HCT116 (cell line): ENCODE results near the gene SVIL. TPM values are rescaled to one million over a fixed set of nuclear protein-coding genes. Genes with fewer than 3 reads are reported as not detected.

Experiments used
- ATAC-seq: fragments of 200-7000 bp; cut with Tn5 transposase; 2 replicates; pipeline ENCODE4 v1.9.1; 2020; ENCODE audit warnings: mild to moderate bottlenecking, moderate library complexity
- BruUV-seq: library from RNA; stranded (reverse); fragments of 400-500 nt; replicated peaks from 2 replicates; lab custom pipeline; 2021; lab: Mats Ljungman, UMichigan
- CTCF ChIA-PET: fragments of 300-600 bp; sonication (Branson Sonifier 250); formaldehyde crosslinking; loops from one replicate; lab custom pipeline; 2021; ENCODE audit warnings: antibody characterized with exemption; lab: Charles Lee
- POLR2A ChIA-PET: fragments of 300-600, 350-600 bp; sonication (Branson Sonifier 250); formaldehyde crosslinking; loops from one replicate; lab custom pipeline; 2021; ENCODE audit warnings: antibody characterized with exemption; lab: Charles Lee
- RAD21 ChIA-PET, 2 experiments: fragments of 300-600 bp; sonication (Branson Sonifier 250); formaldehyde crosslinking; loops; one replicate each; lab custom pipeline; 2023; ENCODE audit warnings: low total read pairs in 2 of 2; ENCODE audit not compliant: uncharacterized antibody in 2 of 2, unreplicated experiment in 2 of 2, low non-redundant PET in 1 of 2; lab: Charles Lee
- DNase-seq: peaks from one replicate; pipeline ENCODE4 v3.0.0-alpha.2; 2010; ENCODE audit warnings: low read depth, low spot score
- H2AFZ ChIP-seq: fragments of 200-600 bp; shearing (Covaris generic), sonication (generic); 2 replicates; pipeline ENCODE4 v1.6.1; 2017; ENCODE audit warnings: low read depth, mixed run types, mixed read lengths, antibody characterized with exemption, low read length; ENCODE audit not compliant: poor library complexity, severe bottlenecking
- H3K27ac ChIP-seq: 2 replicates; pipeline ENCODE4 v1.5.1; 2012; ENCODE audit warnings: low read depth, low read length
- H3K27me3 ChIP-seq: fragments of 200-600 bp; sonication (generic); 2 replicates; pipeline ENCODE4 v1.6.1; 2016; ENCODE audit warnings: mixed run types, low read length, mixed read lengths; ENCODE audit not compliant: insufficient read depth
- H3K36me3 ChIP-seq, 2 experiments: fragments of 200-500 bp in 1 of 2; fragments of 200-600 bp in 1 of 2; sonication (Bioruptor generic) in 1 of 2; sonication (generic) in 1 of 2; 2 replicates each; pipeline versions ENCODE4 v1.5.1 to v1.6.1; 2014 to 2016; ENCODE audit warnings: low read length in 2 of 2, inconsistent platforms in 1 of 2, mixed read lengths in 1 of 2, mixed run types in 1 of 2; ENCODE audit not compliant: insufficient read depth in 2 of 2, control insufficient read depth in 1 of 2
- H3K4me1 ChIP-seq, 2 experiments: fragments of 200-600 bp in 1 of 2; sonication (generic) in 1 of 2; 2 replicates each; pipeline versions ENCODE4 v1.5.1 to v1.6.1; 2012 to 2017; ENCODE audit warnings: low read length in 2 of 2, inconsistent platforms in 1 of 2, mild to moderate bottlenecking in 1 of 2, mixed read lengths in 1 of 2, mixed run types in 1 of 2, moderate library complexity in 1 of 2; ENCODE audit not compliant: insufficient read depth in 2 of 2, control insufficient read depth in 1 of 2
- H3K4me2 ChIP-seq: fragments of 200-600 bp; sonication (generic); 2 replicates; pipeline ENCODE4 v1.6.1; 2017; ENCODE audit warnings: mixed run types, low read length, mixed read lengths
- H3K4me3 ChIP-seq, 2 experiments: fragments of 200-600 bp in 1 of 2; sonication (generic) in 1 of 2; replicated peaks in 1 of 2; 2 replicates each; pipeline ENCODE4 v1.5.1; 2011 to 2016; ENCODE audit warnings: low read length in 2 of 2, control low read depth in 1 of 2, low read depth in 1 of 2, mild to moderate bottlenecking in 1 of 2, mixed read lengths in 1 of 2, mixed run types in 1 of 2
- H3K79me2 ChIP-seq: fragments of 200-600 bp; sonication (generic); 2 replicates; pipeline ENCODE4 v1.6.1; 2017; ENCODE audit warnings: mild to moderate bottlenecking, mixed run types, low read length, moderate library complexity, mixed read lengths; ENCODE audit not compliant: insufficient read depth
- H3K9ac ChIP-seq: fragments of 200-600 bp; sonication (generic); 2 replicates; pipeline ENCODE4 v1.6.1; 2016; ENCODE audit warnings: low read length, mixed read lengths
- H3K9me2 ChIP-seq: fragments of 200-600 bp; sonication (generic), shearing (Covaris generic); 2 replicates; pipeline ENCODE4 v1.6.1; 2017; ENCODE audit warnings: mixed run types, mild to moderate bottlenecking, moderate library complexity; ENCODE audit not compliant: insufficient read depth
- H3K9me3 ChIP-seq, 2 experiments: fragments of 200-500 bp in 1 of 2; fragments of 200-600 bp in 1 of 2; sonication (Bioruptor generic) in 1 of 2; sonication (generic) in 1 of 2; 2 replicates each; pipeline ENCODE4 v1.6.1; 2014 to 2017; ENCODE audit warnings: low read length in 2 of 2, mixed read lengths in 2 of 2, inconsistent platforms in 1 of 2, low read depth in 1 of 2, mild to moderate bottlenecking in 1 of 2, mixed run types in 1 of 2, moderate library complexity in 1 of 2; ENCODE audit not compliant: control insufficient read depth in 1 of 2, insufficient read depth in 1 of 2
- H4K20me1 ChIP-seq: fragments of 200-600 bp; sonication (generic), shearing (Covaris generic); 2 replicates; pipeline ENCODE4 v1.6.1; 2017; ENCODE audit warnings: mixed run types, mild to moderate bottlenecking, moderate library complexity; ENCODE audit not compliant: insufficient read depth
- ATF3 ChIP-seq: IDR thresholded peaks from 2 replicates; pipeline ENCODE4 v1.6.1; 2012
- CBX3 ChIP-seq: IDR thresholded peaks from 2 replicates; pipeline ENCODE4 v1.6.1; 2012; ENCODE audit warnings: low read depth
- CEBPB ChIP-seq: IDR thresholded peaks from 2 replicates; pipeline ENCODE4 v1.6.1; 2012; ENCODE audit warnings: low read depth
- CTCF ChIP-seq, 3 experiments: fragments of 200-600 bp in 1 of 3; sonication (generic) in 1 of 3; IDR thresholded peaks in 2 of 3; conservative IDR thresholded peaks in 1 of 3; 2 replicates each; pipeline ENCODE4 v1.5.1; 2012 to 2017; ENCODE audit warnings: low read depth in 2 of 3, low read length in 2 of 3, antibody characterized with exemption in 1 of 3, borderline replicate concordance in 1 of 3, control low read depth in 1 of 3, mild to moderate bottlenecking in 1 of 3, mixed read lengths in 1 of 3, mixed run types in 1 of 3, moderate library complexity in 1 of 3; ENCODE audit not compliant: insufficient read depth in 1 of 3
- EGR1 ChIP-seq: IDR thresholded peaks from 2 replicates; pipeline ENCODE4 v1.6.1; 2012; ENCODE audit warnings: low read depth
- ELF1 ChIP-seq: IDR thresholded peaks from 2 replicates; pipeline ENCODE4 v1.6.1; 2012; ENCODE audit warnings: low read depth, borderline replicate concordance
- EZH2 ChIP-seq: fragments of 200-600 bp; sonication (generic); IDR thresholded peaks from 2 replicates; pipeline ENCODE4 v1.6.1; 2017; ENCODE audit warnings: antibody characterized with exemption, mixed run types
- EZH2phosphoT487 ChIP-seq: fragments of 200-600 bp; IDR thresholded peaks from 2 replicates; pipeline ENCODE4 v1.6.1; 2018; ENCODE audit warnings: antibody characterized with exemption, borderline replicate concordance
- FOSL1 ChIP-seq: IDR thresholded peaks from 2 replicates; pipeline ENCODE4 v1.6.1; 2012; ENCODE audit warnings: low read depth
- JUND ChIP-seq: IDR thresholded peaks from 2 replicates; pipeline ENCODE4 v1.6.1; 2012
- MAX ChIP-seq: IDR thresholded peaks from 2 replicates; pipeline ENCODE4 v1.6.1; 2012
- POLR2A ChIP-seq: IDR thresholded peaks from 2 replicates; pipeline ENCODE4 v1.7.0; 2011; ENCODE audit warnings: borderline replicate concordance; ENCODE audit not compliant: insufficient read depth, insufficient read length; ENCODE audit errors: extremely low read depth
- RAD21 ChIP-seq: IDR thresholded peaks from 2 replicates; pipeline ENCODE4 v1.6.1; 2012; ENCODE audit warnings: low read depth, mild to moderate bottlenecking
- REST ChIP-seq: IDR thresholded peaks from 2 replicates; pipeline ENCODE4 v1.6.1; 2012; ENCODE audit warnings: low read depth
- SP1 ChIP-seq: IDR thresholded peaks from 2 replicates; pipeline ENCODE4 v1.6.1; 2012; ENCODE audit warnings: low read depth
- SRF ChIP-seq: IDR thresholded peaks from 2 replicates; pipeline ENCODE4 v1.6.1; 2012; ENCODE audit warnings: low read depth
- YY1 ChIP-seq: IDR thresholded peaks from 2 replicates; pipeline ENCODE4 v1.6.1; 2011; ENCODE audit warnings: low read length, low read depth, moderate library complexity, mild to moderate bottlenecking; ENCODE audit not compliant: insufficient replicate concordance; ENCODE audit errors: extremely low read depth
- ZFX ChIP-seq: fragments of 450-650 bp; IDR thresholded peaks from 2 replicates; pipeline ENCODE4 v1.6.1; 2017
- ZNF274 ChIP-seq: fragments of 200-500 bp; sonication (Bioruptor generic); IDR thresholded peaks from 2 replicates; pipeline ENCODE4 v1.6.1; 2014; ENCODE audit warnings: mild to moderate bottlenecking, low read depth, low read length, inconsistent platforms
- intact Hi-C: fragments of 100-400 bp; cut with micrococcal nuclease; formaldehyde crosslinking; loops from 2 replicates; pipeline ENCODE4 v1.10.0; 2022
- total RNA-seq: library from RNA; stranded (reverse); gene quantifications from one replicate; pipeline ENCODE4 v1.2.1, GENCODE V29; 2021; ENCODE audit not compliant: unreplicated experiment

Gene SVIL
- total RNA-seq, 1 experiment from 2014 or later: 27.0 TPM

- intact Hi-C loops: no loop called here
- H3K4me1 ChIP-seq: no peaks in the 10 kb centered on the region
- no TSS peak for BruUV-seq
- RAD21 ChIA-PET: no interaction called here
- DNase-seq: no peak
- H3K27me3 ChIP-seq: no peaks in the 10 kb centered on the region
- peaks cover 0 to 13% of the 10 kb centered on the region in 2 experiments; a peak in 1 of 4 replicates for H3K36me3 ChIP-seq
- H3K4me2 ChIP-seq: no peak overlapping the region
- no peaks in the 10 kb centered on the region for H3K9me2 ChIP-seq
- ATAC-seq: no peak
- TF ChIP-seq RAD21 (no peak), EGR1 (no peak), JUND (no peak), EZH2phosphoT487 (no peak), CEBPB (no peak), EZH2 (no peak), ELF1 (no peak), SRF (no peak), YY1 (no peak), ATF3 (no peak), ZNF274 (no peak), SP1 (no peak), CBX3 (no peak), MAX (no peak), ZFX (no peak), POLR2A (no peak), REST (no peak), FOSL1 (no peak), CTCF (IDR thresholded peaks at IDR 0.05 in 2 of 3, conservative IDR thresholded peaks at IDR 0.05 in 1 of 3; ENCODE audit: borderline replicate concordance in 1 of 3, insufficient read depth in 1 of 3, low read depth in 2 of 3, low read length in 2 of 3) (no peak)
- TF ChIP-seq, all 23 proteins: peak for 0
- H3K4me3 ChIP-seq: no peak overlapping the region
- no peak overlapping the region for H3K27ac ChIP-seq
- POLR2A ChIA-PET: no interaction called here
- peaks cover 13% of the 10 kb centered on the region for H3K79me2 ChIP-seq
- no peak overlapping the region for H3K9ac ChIP-seq
- CTCF ChIA-PET: no interaction called here
- H3K9me3 ChIP-seq: no peaks in the 10 kb centered on the region
- no peak overlapping the region for H2AFZ ChIP-seq
- no peaks in the 10 kb centered on the region for H4K20me1 ChIP-seq
Observed at GRCh38 chr10:29426420-29426819, 208.4 kb downstream of the SVIL start.
